Stimulated activated CD4-positive, alpha-beta T cell treated with anti-CD3 and anti-CD28 coated beads, Interleukin-1b, Interleukin-23, amount 100 ng/mL, for 4 hours (primary cell): ENCODE data around the gene CAMK1D.
"Not testable (repeated sequence)": the region's sequence is repeated elsewhere in the genome, so short reads cannot be mapped to it uniquely, and the experiment has no call there.

ENCODE experiments used
- DNase-seq, 2 donors: peaks; one replicate each; pipeline ENCODE4 v3.0.0-alpha.2; 2020; ENCODE audit warnings: low read depth in 2 of 2

Gene CAMK1D

GRCh38 chr10:12846718-12847117 lies 497.4 kb downstream of the CAMK1D start:
- no peak for DNase-seq

GRCh38 chr10:12847361-12847975 lies 498.1 kb downstream of the CAMK1D start:
- no peak for DNase-seq

DNA sequence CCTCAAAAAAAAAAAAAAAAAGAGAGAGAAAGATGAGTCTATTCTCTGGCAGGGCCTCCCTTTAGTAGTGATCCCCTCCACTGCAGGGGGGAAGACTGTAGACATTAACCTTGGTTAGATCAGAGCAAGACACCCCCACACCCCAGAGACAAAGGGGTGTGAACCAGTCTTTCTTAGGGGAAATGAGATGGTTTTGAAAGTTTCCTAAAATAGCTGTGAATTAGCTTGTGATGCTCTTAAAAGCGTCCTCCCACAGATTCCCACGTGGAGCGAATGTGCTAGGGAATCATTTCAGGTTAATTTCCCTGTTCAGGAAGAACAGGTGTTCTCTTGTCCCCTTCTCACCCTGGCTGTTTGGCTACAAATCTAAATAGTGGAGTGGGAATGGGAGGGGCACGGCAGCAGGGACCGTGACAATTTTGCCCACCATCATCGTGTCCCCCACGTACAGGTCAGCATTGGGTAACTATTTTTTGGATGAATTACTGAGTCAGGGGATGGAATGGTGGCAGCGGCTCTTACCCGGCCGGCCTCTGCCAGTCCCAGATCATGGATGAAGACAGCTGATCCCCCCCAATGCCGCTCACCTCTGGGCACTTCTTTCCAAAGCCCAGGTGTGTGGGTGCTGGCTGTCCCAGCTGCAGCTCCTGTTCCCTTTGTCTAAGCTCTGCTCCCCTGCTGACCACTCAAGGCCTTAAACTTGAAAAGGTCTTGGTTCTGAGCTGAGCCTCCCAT lies 499.3 kb downstream of the CAMK1D start:
- no peak for DNase-seq

- no peak for DNase-seq
Measured at GRCh38 chr10:12849319-12850181, 500.2 kb downstream of the CAMK1D start.

DNA sequence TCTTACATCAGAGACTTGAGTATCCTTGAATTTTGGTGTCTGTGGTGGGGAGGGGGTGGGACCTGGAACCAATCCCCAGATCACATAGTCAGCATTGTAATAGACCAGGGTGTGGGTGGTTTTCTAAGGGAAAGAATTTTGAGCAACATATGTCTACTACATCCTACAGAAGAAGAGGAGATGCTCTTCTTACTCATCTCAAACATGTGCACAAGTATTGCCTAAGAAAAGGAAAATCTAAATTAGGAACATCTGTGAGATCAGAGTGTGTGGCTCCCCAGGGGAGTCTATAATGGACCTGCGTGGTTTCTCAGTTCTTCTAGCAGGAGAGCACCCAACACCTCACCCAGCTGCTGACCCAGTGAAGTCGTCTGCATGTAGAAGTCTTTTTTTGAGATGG lies 503.3 kb downstream of the CAMK1D start:
- DNase-seq: no peak

- DNase-seq: no peak
Measured at GRCh38 chr10:12854988-12855387, 505.6 kb downstream of the CAMK1D start.

DNA sequence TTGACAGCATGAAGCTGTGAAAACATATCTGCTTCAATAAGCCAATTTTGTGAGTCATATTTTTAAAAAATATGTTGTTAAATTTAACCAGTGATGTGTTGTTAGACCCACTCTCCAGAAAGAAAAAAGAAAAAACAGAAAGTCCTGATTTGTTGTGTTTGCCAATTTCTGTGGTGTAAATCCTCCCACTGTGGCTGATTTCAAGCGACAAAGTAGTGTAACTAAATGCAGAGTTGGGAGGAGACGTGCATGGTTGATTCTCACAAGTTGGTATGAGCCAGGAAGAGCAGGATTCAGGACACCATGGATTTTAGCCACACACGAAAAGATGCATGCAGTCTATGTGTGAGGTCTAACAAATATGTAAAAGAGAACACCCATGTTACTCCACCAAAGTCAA lies 513.1 kb downstream of the CAMK1D start:
- no peak for DNase-seq

DNA sequence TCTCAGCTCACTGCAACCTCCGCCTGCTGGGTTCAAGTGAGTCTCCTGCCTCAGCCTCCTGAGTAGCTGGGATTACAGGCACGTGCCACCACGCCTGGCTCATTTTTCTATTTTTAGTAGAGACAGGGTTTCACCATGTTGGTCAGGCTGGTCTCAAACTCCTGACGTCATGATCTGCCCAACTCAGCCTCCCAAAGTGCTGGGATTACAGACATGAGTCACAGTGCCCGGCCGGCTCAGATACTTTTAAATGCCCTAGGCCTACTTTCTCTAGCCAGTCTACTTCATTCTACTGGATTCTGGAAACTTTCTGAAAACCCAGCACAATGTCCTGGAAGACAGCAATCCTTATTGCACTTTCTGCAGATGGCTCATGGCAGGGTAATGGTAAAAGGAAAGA lies 516.2 kb downstream of the CAMK1D start:
- not testable (repeated sequence) for DNase-seq

DNA sequence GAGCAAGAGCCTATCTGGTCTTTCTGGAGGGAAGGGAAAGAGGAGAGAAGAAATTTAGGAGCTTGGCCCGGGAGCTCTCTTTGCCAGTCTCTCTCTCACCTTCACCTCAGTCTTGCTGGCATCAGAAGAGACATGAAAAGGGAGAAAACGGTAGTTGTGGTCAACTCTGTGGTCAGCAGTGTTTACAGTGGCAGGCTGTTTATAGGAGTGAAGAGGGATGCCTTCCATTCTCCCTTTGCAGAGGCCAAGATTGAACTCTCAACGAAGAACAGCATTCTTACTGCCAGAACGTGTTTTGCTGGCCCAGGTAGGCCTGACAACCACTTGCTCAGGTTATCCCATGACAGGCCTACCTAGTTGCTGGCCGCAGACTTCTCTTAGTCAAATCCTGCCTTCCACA lies 518.9 kb downstream of the CAMK1D start:
- DNase-seq: no peak

GRCh38 chr10:12869427-12869826 lies 520.1 kb downstream of the CAMK1D start:
- no peak for DNase-seq

GRCh38 chr10:12872577-12872976 lies 523.2 kb downstream of the CAMK1D start:
- no peak for DNase-seq

GRCh38 chr10:12873172-12873571 lies 523.8 kb downstream of the CAMK1D start:
- DNase-seq: no peak

- DNase-seq: no peak
Measured at GRCh38 chr10:12874501-12874900, 525.2 kb downstream of the CAMK1D start.

- DNase-seq: no peak
Measured at GRCh38 chr10:12875100-12875499, 525.8 kb downstream of the CAMK1D start.

DNA sequence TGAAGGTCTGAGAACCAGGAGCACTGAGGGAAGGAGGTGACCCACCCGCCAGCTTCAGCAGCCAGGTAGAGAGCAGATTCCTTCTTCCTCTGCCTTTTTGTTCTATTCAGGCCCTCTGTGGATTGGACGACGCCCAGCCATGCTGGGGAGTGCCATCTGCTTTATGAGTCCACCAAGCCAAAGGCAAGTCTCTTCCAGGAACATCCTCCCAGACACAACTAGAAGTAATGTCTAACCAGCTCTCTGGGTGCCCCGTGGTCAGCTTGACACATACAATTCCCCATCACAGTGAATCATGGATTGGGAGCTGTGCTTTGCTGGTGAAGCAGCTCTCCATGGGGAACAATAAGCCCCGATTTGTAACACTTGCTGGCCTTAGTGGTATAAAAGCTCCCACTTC lies 526.9 kb downstream of the CAMK1D start:
- no peak for DNase-seq

GRCh38 chr10:12877150-12877549 lies 527.8 kb downstream of the CAMK1D start:
- no peak for DNase-seq

- DNase-seq: no peak
Measured at GRCh38 chr10:12880423-12880822, 531.1 kb downstream of the CAMK1D start.

DNA sequence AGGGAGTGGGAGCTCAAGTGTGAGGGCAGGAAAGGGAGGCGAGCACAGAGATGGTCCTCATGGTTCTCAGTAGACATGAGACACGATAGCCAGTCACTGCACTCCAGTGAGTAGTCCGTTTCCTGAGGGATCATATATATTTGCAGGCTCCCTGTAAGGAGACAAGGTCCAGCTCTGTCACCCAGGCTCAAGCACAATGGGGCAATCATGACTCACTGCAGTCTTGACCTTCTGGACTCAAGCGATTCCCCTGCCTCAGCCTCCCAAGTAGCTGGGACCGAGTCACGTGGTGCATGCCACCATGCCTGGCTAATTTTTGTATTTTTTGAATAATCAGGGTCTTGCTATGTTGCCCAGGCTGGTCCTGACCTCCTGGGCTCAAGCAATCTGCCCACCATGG lies 535.5 kb downstream of the CAMK1D start:
- DNase-seq: no peak
